Uterus (tissue), 2 donors: ENCODE results near the gene FARS2.

Source experiments
- CTCF ChIP-seq, 4 experiments: fragments of 200-600 bp in 2 of 4; fragments of 450-650 bp in 2 of 4; sonication (generic) in 2 of 4; IDR thresholded peaks; one replicate each; pipeline ENCODE4 v1.5.1; 2016 to 2019; ENCODE audit warnings: antibody characterized with exemption in 4 of 4, mild to moderate bottlenecking in 2 of 4, moderate library complexity in 1 of 4
- POLR2A ChIP-seq, 2 donors: fragments of 450-650 bp; IDR thresholded peaks; one replicate each; pipeline ENCODE4 v1.6.1; 2016; ENCODE audit warnings: antibody characterized with exemption in 2 of 2, mild to moderate bottlenecking in 1 of 2, moderate library complexity in 1 of 2

DNA sequence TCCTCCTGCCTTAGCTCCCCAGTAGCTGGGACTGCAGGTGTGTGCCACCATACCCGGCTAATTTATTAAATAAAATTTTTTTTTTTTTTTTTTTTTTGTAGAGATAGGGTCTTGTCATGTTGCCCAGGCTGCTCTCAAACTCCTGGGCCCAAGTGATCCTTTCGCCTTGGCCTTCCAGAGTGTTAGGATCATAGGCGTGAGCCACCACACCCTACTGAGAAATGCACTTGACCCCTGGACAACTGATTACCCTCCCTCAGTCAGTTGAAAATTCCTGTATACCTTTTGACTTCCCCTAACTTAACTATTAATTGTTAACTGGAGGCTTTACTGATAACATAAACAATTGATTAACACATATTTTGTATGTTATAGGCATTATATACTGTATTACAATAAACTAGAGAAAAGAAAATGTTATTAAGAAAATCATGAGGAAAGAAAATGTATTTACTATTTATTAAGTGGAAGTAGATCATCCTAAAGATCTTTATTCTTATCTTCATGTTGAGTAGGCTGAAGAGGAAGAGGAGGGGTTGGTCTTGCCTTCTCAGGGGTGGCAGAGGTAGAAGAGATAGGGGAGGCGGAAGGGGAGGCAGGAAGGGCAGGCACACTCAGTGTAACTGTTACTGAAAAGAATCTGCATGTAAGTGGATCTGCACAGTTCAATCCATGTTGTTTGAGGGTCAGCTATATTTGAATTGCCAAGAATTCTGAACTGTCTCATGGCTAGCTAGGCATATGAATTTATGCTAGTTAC, 104.3 kb downstream of the FARS2 start:
- TF ChIP-seq CTCF (IDR thresholded peaks at IDR 0.05) (no peak), POLR2A (IDR thresholded peaks at IDR 0.05) (no peak)
